Sigmoid colon (tissue), 7 donors: ENCODE measurements around the gene ABHD16A. TPM values are rescaled to one million over a fixed set of nuclear protein-coding genes. Genes with fewer than 3 reads are reported as not detected.

ENCODE experiments used
- DNase-seq: peaks from one replicate; pipeline ENCODE4 v3.0.0-alpha.2; 2019
- H3K27ac ChIP-seq, 4 donors: fragments of 200-600 bp; sonication (generic); one replicate each; pipeline ENCODE4 v1.5.1; 2016 to 2019; ENCODE audit warnings: mild to moderate bottlenecking in 1 of 4
- H3K27me3 ChIP-seq, 3 donors: fragments of 200-600 bp; sonication (generic); one replicate each; pipeline ENCODE4 v1.5.1; 2019; ENCODE audit warnings: mild to moderate bottlenecking in 1 of 3
- H3K36me3 ChIP-seq, 4 donors: fragments of 200-600 bp; sonication (generic); one replicate each; pipeline ENCODE4 v1.5.1; 2016 to 2019
- H3K4me1 ChIP-seq, 4 donors: fragments of 200-600 bp; sonication (generic); one replicate each; pipeline ENCODE4 v1.5.1; 2017 to 2019
- H3K4me3 ChIP-seq, 4 donors: fragments of 200-600 bp; sonication (generic); one replicate each; pipeline ENCODE4 v1.5.1; 2017 to 2019; ENCODE audit warnings: mild to moderate bottlenecking in 2 of 4, moderate library complexity in 1 of 4
- H3K9me3 ChIP-seq, 4 donors: fragments of 200-600 bp in 3 of 4; sonication (generic) in 3 of 4; one replicate each; pipeline versions ENCODE4 v1.5.1 to v1.6.1; 2013 to 2019
- CTCF ChIP-seq, 4 experiments: fragments of 450-650 bp in 3 of 4; fragments of 200-600 bp in 1 of 4; IDR thresholded peaks; one replicate each; pipeline ENCODE4 v1.5.1; 2016 to 2019; ENCODE audit warnings: antibody characterized with exemption in 4 of 4, mild to moderate bottlenecking in 3 of 4, moderate library complexity in 2 of 4
- EP300 ChIP-seq, 4 donors: sonication (generic); formaldehyde crosslinking; IDR thresholded peaks; one replicate each; pipeline ENCODE4 v1.6.1; 2017; ENCODE audit warnings: antibody characterized with exemption in 4 of 4
- POLR2A ChIP-seq, 2 donors: fragments of 450-650 bp; IDR thresholded peaks; one replicate each; pipeline ENCODE4 v1.6.1; 2016; ENCODE audit warnings: antibody characterized with exemption in 2 of 2, mild to moderate bottlenecking in 2 of 2, moderate library complexity in 2 of 2
- POLR2AphosphoS5 ChIP-seq, 4 donors: sonication (generic); formaldehyde crosslinking; IDR thresholded peaks; one replicate each; pipeline ENCODE4 v1.6.1; 2017; ENCODE audit warnings: antibody characterized with exemption in 4 of 4
- WGBS, 2 donors: extraction: QIAGEN DNeasy Blood & Tissue Kit; methylation state at CpG; one replicate each; pipeline ENCODE4 v1.1.7; 2013; 5-methylcytosine and 5-hydroxymethylcytosine counted together
- intact Hi-C: fragments of 100-400 bp; cut with DNase I; formaldehyde crosslinking; loops from one replicate; pipeline ENCODE4 v1.15.1; 2023
- polyA plus RNA-seq, 3 donors: library from polyadenylated mRNA; stranded (reverse); fragments of 200-250 nt; gene quantifications; one replicate each; pipeline ENCODE4 v1.2.3, GENCODE V29; 2013
- total RNA-seq, 4 donors: library from RNA; depleted of rRNA; stranded (reverse); fragments of >200 nt; gene quantifications; one replicate each; pipeline ENCODE4 v1.1.0, GENCODE V29; 2016
- donor health status: healthy with polysubstance abuse.
- donor health status: Bipolar disorder and iron deficiency.
- donor health status: healthy.

Gene ABHD16A
- total and polyA plus RNA-seq, 7 donors = 16.9 to 63.4 (median 40.3) TPM

- no peak overlapping the region for H3K4me3 ChIP-seq
- no peak for DNase-seq
- 50 to 79% methylated on average over 10 of the region's 10 CpGs for WGBS, 2 donors
- intact Hi-C loops = no loop called here
- peaks cover 69 to 99% (median 84%) of the 10 kb centered on the region in 4 donors for H3K36me3 ChIP-seq
- H3K9me3 ChIP-seq = no peaks in the 10 kb centered on the region
- H3K27ac ChIP-seq = no peak overlapping the region
- TF ChIP-seq POLR2AphosphoS5 (IDR thresholded peaks at IDR 0.05) (no peak), CTCF (IDR thresholded peaks at IDR 0.05) (no peak)
- H3K4me1 ChIP-seq = no peaks in the 10 kb centered on the region
- no peaks in the 10 kb centered on the region for H3K27me3 ChIP-seq
Measured at GRCh38 chr6:31690231-31691077, 12.7 kb downstream of the ABHD16A start.

DNA sequence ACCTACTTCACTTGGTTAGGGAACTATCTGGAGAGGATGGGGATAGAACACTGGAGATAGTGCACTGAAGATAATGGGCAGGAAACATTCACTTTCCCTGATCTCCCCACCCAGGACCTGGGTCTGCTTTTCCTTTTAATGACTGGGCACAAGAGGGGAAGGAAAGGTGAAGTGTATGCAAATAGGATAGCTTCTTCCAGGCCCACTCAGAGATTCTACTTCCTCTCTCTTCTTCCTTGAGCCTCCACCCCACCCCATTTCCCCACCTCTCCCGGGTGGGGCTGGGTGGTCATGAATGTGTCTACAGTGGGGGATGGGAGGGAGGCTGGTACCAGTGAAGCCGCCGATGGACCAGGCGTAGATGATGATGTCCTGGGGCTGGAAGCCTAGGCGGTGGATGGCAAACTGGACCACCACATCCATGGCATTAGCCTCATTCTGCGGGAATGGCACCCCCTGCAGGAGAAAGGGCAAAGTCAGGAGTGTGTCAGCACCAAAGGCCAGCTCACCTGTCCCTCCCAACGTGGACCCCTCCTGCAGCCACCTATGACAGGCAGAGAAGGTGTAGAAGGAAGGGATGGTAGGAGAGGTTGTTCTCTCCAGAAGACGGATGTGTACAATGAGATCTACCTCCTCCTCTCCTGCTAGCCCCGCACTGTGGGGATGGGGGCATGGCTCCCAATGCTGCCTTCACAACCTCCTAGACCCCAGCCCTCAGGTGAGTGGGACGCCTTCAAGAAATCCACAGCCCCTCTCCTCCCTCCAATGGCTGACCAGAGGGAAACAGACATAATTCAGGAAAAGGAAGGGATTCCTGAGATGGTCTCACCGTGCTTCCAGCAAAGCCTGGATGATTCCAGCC, 13.6 kb downstream of the ABHD16A start:
- no peak for TF ChIP-seq CTCF (IDR thresholded peaks at IDR 0.05)
- TF ChIP-seq POLR2A (IDR thresholded peaks at IDR 0.05) = no peak
- no peak for TF ChIP-seq POLR2AphosphoS5 (IDR thresholded peaks at IDR 0.05)
- no peak for TF ChIP-seq EP300 (IDR thresholded peaks at IDR 0.05)
- Histone ChIP-seq H3K36me3 (peaks cover 59 to 91% (median 74%) of the 10 kb centered on the region in 4 donors), H3K27me3 (no peaks in the 10 kb centered on the region), H3K9me3 (no peaks in the 10 kb centered on the region), H3K4me3 (no peak overlapping the region), H3K27ac (no peak overlapping the region), H3K4me1 (no peaks in the 10 kb centered on the region)
- no peak for DNase-seq
- WGBS, 2 donors = 76 to 86% methylated on average over 11 of the region's 11 CpGs
- intact Hi-C loops = no loop called here

- peaks cover 0 to 3% (median 0%) of the 10 kb centered on the region in 4 donors for H3K4me1 ChIP-seq
- H3K27ac ChIP-seq = no peak overlapping the region
- no peaks in the 10 kb centered on the region for H3K27me3 ChIP-seq
- H3K4me3 ChIP-seq = no peak overlapping the region
- intact Hi-C loops = no loop called here
- H3K9me3 ChIP-seq = no peaks in the 10 kb centered on the region
- TF ChIP-seq POLR2A (IDR thresholded peaks at IDR 0.05) = no peak
- TF ChIP-seq POLR2AphosphoS5 (IDR thresholded peaks at IDR 0.05) = no peak
- TF ChIP-seq CTCF (IDR thresholded peaks at IDR 0.05) = no peak
- no peak for TF ChIP-seq EP300 (IDR thresholded peaks at IDR 0.05)
- WGBS, 2 donors = 88 to 91% methylated on average over 14 of the region's 14 CpGs
- peaks cover 53 to 77% (median 66%) of the 10 kb centered on the region in 4 donors for H3K36me3 ChIP-seq
- DNase-seq = no peak
Measured at GRCh38 chr6:31687860-31688693, 15.0 kb downstream of the ABHD16A start.

GRCh38 chr6:31687321-31687720, 15.8 kb downstream of the ABHD16A start:
- TF ChIP-seq CTCF (IDR thresholded peaks at IDR 0.05) (no peak), POLR2A (IDR thresholded peaks at IDR 0.05) (no peak), POLR2AphosphoS5 (IDR thresholded peaks at IDR 0.05) (no peak)
- no peaks in the 10 kb centered on the region for H3K27me3 ChIP-seq
- intact Hi-C loops = no loop called here
- H3K36me3 ChIP-seq = peaks cover 49 to 69% (median 60%) of the 10 kb centered on the region in 4 donors
- WGBS, 2 donors = 87 to 93% methylated on average over 8 of the region's 8 CpGs
- H3K9me3 ChIP-seq = no peaks in the 10 kb centered on the region
- no peak overlapping the region for H3K27ac ChIP-seq
- no peak for DNase-seq
- H3K4me3 ChIP-seq = no peak overlapping the region
- peaks cover 0 to 4% (median 0%) of the 10 kb centered on the region in 4 donors for H3K4me1 ChIP-seq
